ENCODE measurements around the gene TOMM7.
"Not testable (repeated sequence)": the region's sequence is repeated elsewhere in the genome, so short reads cannot be mapped to it uniquely, and the experiment has no call there.

TOMM7 gene

DNA sequence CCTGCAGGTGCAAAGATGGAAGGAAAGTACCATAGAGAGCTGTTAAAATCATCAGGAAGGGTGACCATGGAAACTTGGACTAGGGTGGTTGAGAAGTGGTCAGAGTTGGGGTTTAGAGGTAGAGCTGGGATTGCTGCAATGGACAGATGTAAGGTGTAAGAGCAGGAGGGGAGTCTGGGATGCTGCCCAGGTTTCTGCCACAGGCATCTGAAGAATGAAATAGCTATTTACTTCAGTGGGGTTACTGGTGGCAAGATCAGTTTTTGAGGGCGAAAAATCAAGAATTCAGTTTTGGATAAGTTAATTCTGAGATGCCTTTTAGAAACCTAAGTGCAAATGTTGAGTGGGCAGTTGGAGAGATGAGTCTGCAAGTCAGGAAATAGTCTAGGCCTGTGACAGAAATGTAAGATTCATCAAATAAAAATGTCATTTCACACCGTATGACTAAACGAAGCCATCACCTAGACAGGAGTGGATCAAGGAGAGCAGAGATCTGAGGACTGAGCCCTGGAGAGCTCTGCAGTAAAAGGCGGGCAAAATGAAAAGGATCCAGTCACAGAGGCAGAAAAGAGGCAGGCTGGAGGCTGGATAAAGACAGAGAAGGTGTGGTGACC lies 22.7 kb upstream of the TOMM7 start:
- no peak overlapping the region for H3K4me3 ChIP-seq (ENCODE audit: control insufficient read depth in 1 of 7, extremely low read depth in 1 of 7, insufficient read depth in 4 of 7, low read depth in 2 of 7, low read length in 6 of 7)
- H3K36me3 ChIP-seq (ENCODE audit: control insufficient read depth in 4 of 4, insufficient read depth in 4 of 4, low read length in 3 of 4), result no peaks in the 10 kb centered on the region
- no peaks in the 10 kb centered on the region for H3K9me3 ChIP-seq (ENCODE audit: control extremely low read depth in 1 of 5, control insufficient read depth in 4 of 5, insufficient read depth in 2 of 5, low read depth in 1 of 5, low read length in 4 of 5)
- no peak for DNase-seq
- no peak overlapping the region for H3K27ac ChIP-seq (ENCODE audit: insufficient read depth in 1 of 2, low read depth in 1 of 2, low read length in 2 of 2, poor library complexity in 1 of 2, severe bottlenecking in 2 of 2)
- no peaks in the 10 kb centered on the region for H3K27me3 ChIP-seq (replicated peaks in 2 of 5; ENCODE audit: control insufficient read depth in 4 of 5, insufficient read depth in 5 of 5, low read length in 4 of 5)
- 100% methylated on average over 3 of the region's 4 CpGs for WGBS (ENCODE audit: insufficient coverage)
- CTCF ChIA-PET, result interaction anchor here (1.1 kb wide), 1 partner anchor 11 kb away, joined by 4 read pairs; no protein-coding TSS in a partner anchor
- H3K4me1 ChIP-seq (ENCODE audit: control extremely low read depth in 1 of 4, control insufficient read depth in 4 of 4, insufficient read depth in 4 of 4, low read length in 3 of 4), result peaks cover 0 to 6% (median 0%) of the 10 kb centered on the region in 4 experiments
- POLR2A ChIA-PET, result no interaction called here

DNA sequence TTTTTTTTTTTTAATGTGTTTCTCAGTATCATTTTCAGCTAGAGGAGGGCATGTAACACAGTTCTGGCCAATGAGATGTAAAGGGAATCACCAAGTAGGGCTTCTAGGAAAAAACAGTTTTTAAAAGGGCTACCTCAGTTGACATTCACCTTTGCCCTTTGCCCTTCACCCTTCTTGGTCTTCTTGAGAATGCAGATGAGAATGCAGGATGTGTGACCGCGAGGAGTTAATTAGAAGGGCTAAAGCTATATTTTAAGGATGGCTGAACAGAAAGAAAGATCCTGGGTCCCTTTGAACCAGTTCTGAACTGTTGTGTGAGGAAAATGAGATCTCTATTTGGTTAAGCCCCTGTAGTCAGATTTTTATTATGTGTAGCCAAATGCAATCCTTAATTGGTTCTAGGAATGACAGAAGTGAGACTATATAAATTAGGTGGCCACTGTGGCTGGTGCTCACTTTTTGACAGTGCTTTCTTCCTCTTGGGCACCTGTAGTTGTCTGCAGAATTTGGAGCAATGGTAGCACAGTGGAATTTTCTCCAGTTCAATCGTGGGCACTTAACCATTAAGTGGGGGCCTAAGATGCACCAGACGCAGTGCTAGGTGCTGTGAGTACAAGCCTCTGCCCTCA lies 21.1 kb upstream of the TOMM7 start:
- DNase-seq, result no peak
- POLR2A ChIA-PET, result no interaction called here
- no peaks in the 10 kb centered on the region for H3K27me3 ChIP-seq (replicated peaks in 2 of 5; ENCODE audit: control insufficient read depth in 4 of 5, insufficient read depth in 5 of 5, low read length in 4 of 5)
- CTCF ChIA-PET, result no interaction called here
- 84% methylated on average over 4 of the region's 4 CpGs for WGBS (ENCODE audit: insufficient coverage)
- no peaks in the 10 kb centered on the region for H3K36me3 ChIP-seq (ENCODE audit: control insufficient read depth in 4 of 4, insufficient read depth in 4 of 4, low read length in 3 of 4)
- peaks cover 0 to 6% (median 0%) of the 10 kb centered on the region in 4 experiments for H3K4me1 ChIP-seq (ENCODE audit: control extremely low read depth in 1 of 4, control insufficient read depth in 4 of 4, insufficient read depth in 4 of 4, low read length in 3 of 4)
- no peak overlapping the region for H3K27ac ChIP-seq (ENCODE audit: insufficient read depth in 1 of 2, low read depth in 1 of 2, low read length in 2 of 2, poor library complexity in 1 of 2, severe bottlenecking in 2 of 2)
- no peak overlapping the region for H3K4me3 ChIP-seq (ENCODE audit: control insufficient read depth in 1 of 7, extremely low read depth in 1 of 7, insufficient read depth in 4 of 7, low read depth in 2 of 7, low read length in 6 of 7)
- no peaks in the 10 kb centered on the region for H3K9me3 ChIP-seq (ENCODE audit: control extremely low read depth in 1 of 5, control insufficient read depth in 4 of 5, insufficient read depth in 2 of 5, low read depth in 1 of 5, low read length in 4 of 5)

DNA sequence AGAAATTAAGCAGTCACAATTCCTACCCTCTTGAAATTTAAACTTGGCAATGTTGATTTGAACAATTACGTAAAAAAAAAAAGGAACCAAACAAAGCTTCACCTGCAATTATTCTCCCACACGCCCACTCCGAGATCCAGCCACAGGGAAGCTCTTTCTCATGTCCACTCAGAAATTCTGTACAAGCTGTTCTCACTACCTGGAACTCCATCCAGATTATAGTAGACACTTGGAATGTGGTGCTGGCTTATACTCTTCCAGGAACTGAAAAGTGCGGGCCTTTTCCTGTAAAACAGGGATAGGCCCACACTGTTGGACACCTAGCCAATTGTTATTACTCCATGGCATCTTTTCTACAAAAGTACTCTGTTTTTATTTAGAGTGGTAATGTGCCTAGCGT lies 20.3 kb upstream of the TOMM7 start:
- H3K9me3 ChIP-seq (ENCODE audit: control extremely low read depth in 1 of 5, control insufficient read depth in 4 of 5, insufficient read depth in 2 of 5, low read depth in 1 of 5, low read length in 4 of 5), result no peaks in the 10 kb centered on the region
- ChIA-PET CTCF (no interaction called here), POLR2A (interaction anchor here (0.6 kb wide), 1 partner anchor 73 kb away, joined by 3 read pairs; no protein-coding TSS in a partner anchor)
- H3K27ac ChIP-seq (ENCODE audit: insufficient read depth in 1 of 2, low read depth in 1 of 2, low read length in 2 of 2, poor library complexity in 1 of 2, severe bottlenecking in 2 of 2), result no peak overlapping the region
- WGBS (ENCODE audit: insufficient coverage), result 100% methylated on average over 3 of the region's 5 CpGs
- H3K27me3 ChIP-seq (replicated peaks in 2 of 5; ENCODE audit: control insufficient read depth in 4 of 5, insufficient read depth in 5 of 5, low read length in 4 of 5), result no peaks in the 10 kb centered on the region
- H3K4me1 ChIP-seq (ENCODE audit: control extremely low read depth in 1 of 4, control insufficient read depth in 4 of 4, insufficient read depth in 4 of 4, low read length in 3 of 4), result peaks cover 0 to 6% (median 0%) of the 10 kb centered on the region in 4 experiments
- no peak overlapping the region for H3K4me3 ChIP-seq (ENCODE audit: control insufficient read depth in 1 of 7, extremely low read depth in 1 of 7, insufficient read depth in 4 of 7, low read depth in 2 of 7, low read length in 6 of 7)
- H3K36me3 ChIP-seq (ENCODE audit: control insufficient read depth in 4 of 4, insufficient read depth in 4 of 4, low read length in 3 of 4), result no peaks in the 10 kb centered on the region
- DNase-seq, result no peak

DNA sequence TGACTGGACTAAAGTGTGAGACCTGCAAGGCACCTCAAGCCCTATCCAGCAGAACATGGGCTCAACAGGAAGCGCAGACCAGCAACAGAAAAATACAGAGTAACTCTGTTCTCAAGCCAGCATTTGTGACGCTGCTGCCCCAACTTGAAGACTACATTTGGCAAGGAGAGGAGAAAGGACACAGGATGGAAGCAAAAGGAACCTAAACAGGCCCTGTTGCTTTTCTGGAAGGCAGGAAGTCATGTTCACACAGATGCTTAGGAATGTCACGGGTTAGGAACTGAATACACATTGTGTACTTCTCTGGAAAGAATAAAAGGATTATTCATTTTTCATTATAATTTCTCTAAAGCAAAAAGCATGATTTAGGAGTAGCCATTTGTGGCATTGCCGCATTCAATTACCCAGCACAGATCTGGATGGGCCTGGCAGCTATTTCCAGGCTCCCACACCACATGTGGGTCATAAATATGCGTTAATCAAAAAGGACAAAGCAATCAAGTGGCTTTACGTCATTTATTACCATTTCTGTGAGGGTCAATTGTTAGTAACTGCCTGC lies 19.8 kb upstream of the TOMM7 start:
- POLR2A ChIA-PET, result no interaction called here
- no peak for DNase-seq
- Histone ChIP-seq H3K4me3 (ENCODE audit: control insufficient read depth in 1 of 7, extremely low read depth in 1 of 7, insufficient read depth in 4 of 7, low read depth in 2 of 7, low read length in 6 of 7) (no peak overlapping the region), H3K4me1 (ENCODE audit: control extremely low read depth in 1 of 4, control insufficient read depth in 4 of 4, insufficient read depth in 4 of 4, low read length in 3 of 4) (peaks cover 0 to 6% (median 0%) of the 10 kb centered on the region in 4 experiments), H3K27me3 (replicated peaks in 2 of 5; ENCODE audit: control insufficient read depth in 4 of 5, insufficient read depth in 5 of 5, low read length in 4 of 5) (no peaks in the 10 kb centered on the region), H3K9me3 (ENCODE audit: control extremely low read depth in 1 of 5, control insufficient read depth in 4 of 5, insufficient read depth in 2 of 5, low read depth in 1 of 5, low read length in 4 of 5) (no peaks in the 10 kb centered on the region), H3K36me3 (ENCODE audit: control insufficient read depth in 4 of 4, insufficient read depth in 4 of 4, low read length in 3 of 4) (no peaks in the 10 kb centered on the region), H3K27ac (ENCODE audit: insufficient read depth in 1 of 2, low read depth in 1 of 2, low read length in 2 of 2, poor library complexity in 1 of 2, severe bottlenecking in 2 of 2) (no peak overlapping the region)
- CTCF ChIA-PET, result no interaction called here
- 87% methylated on average over 5 of the region's 6 CpGs for WGBS (ENCODE audit: insufficient coverage)

DNA sequence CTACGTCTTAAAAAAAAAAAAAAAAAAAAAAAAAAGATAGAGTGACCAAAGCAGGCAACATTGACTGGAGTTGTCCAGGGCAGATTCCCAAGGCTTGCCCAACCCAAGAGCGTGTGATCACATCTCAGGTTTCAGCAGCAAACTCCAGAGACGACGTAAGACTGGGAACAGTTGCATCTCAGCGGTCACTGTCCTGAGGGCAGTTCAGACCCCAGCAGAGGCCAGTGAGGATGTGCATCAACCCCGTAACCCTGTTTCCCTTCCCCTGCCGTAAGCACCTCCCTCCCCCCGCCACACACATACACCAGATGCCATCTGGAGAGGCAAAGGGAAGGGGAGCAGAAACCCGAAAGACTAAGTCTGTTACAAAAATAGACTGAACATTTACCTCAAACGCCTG lies 19.3 kb upstream of the TOMM7 start:
- ChIA-PET CTCF (interaction anchor here (0.6 kb wide), 1 partner anchor 26 kb away, joined by 3 read pairs; no protein-coding TSS in a partner anchor), POLR2A (no interaction called here)
- Histone ChIP-seq H3K4me3 (ENCODE audit: control insufficient read depth in 1 of 7, extremely low read depth in 1 of 7, insufficient read depth in 4 of 7, low read depth in 2 of 7, low read length in 6 of 7) (no peak overlapping the region), H3K9me3 (ENCODE audit: control extremely low read depth in 1 of 5, control insufficient read depth in 4 of 5, insufficient read depth in 2 of 5, low read depth in 1 of 5, low read length in 4 of 5) (no peaks in the 10 kb centered on the region), H3K27ac (ENCODE audit: insufficient read depth in 1 of 2, low read depth in 1 of 2, low read length in 2 of 2, poor library complexity in 1 of 2, severe bottlenecking in 2 of 2) (no peak overlapping the region), H3K4me1 (ENCODE audit: control extremely low read depth in 1 of 4, control insufficient read depth in 4 of 4, insufficient read depth in 4 of 4, low read length in 3 of 4) (peaks cover 0 to 6% (median 0%) of the 10 kb centered on the region in 4 experiments), H3K36me3 (ENCODE audit: control insufficient read depth in 4 of 4, insufficient read depth in 4 of 4, low read length in 3 of 4) (no peaks in the 10 kb centered on the region), H3K27me3 (replicated peaks in 2 of 5; ENCODE audit: control insufficient read depth in 4 of 5, insufficient read depth in 5 of 5, low read length in 4 of 5) (no peaks in the 10 kb centered on the region)
- DNase-seq, result no peak
- WGBS (ENCODE audit: insufficient coverage), result 84% methylated on average over 7 of the region's 10 CpGs

GRCh38 chr7:22837308-22837707 lies 14.7 kb upstream of the TOMM7 start:
- H3K4me1 ChIP-seq (ENCODE audit: control extremely low read depth in 1 of 4, control insufficient read depth in 4 of 4, insufficient read depth in 4 of 4, low read length in 3 of 4), result peaks cover 0 to 5% (median 0%) of the 10 kb centered on the region in 4 experiments
- no peak overlapping the region for H3K27ac ChIP-seq (ENCODE audit: insufficient read depth in 1 of 2, low read depth in 1 of 2, low read length in 2 of 2, poor library complexity in 1 of 2, severe bottlenecking in 2 of 2)
- ChIA-PET POLR2A (no interaction called here), CTCF (no interaction called here)
- no peak for DNase-seq
- no peak overlapping the region for H3K4me3 ChIP-seq (ENCODE audit: control insufficient read depth in 1 of 7, extremely low read depth in 1 of 7, insufficient read depth in 4 of 7, low read depth in 2 of 7, low read length in 6 of 7)
- no peaks in the 10 kb centered on the region for H3K36me3 ChIP-seq (ENCODE audit: control insufficient read depth in 4 of 4, insufficient read depth in 4 of 4, low read length in 3 of 4)
- 93% methylated on average over 4 of the region's 6 CpGs for WGBS (ENCODE audit: insufficient coverage)
- no peaks in the 10 kb centered on the region for H3K27me3 ChIP-seq (replicated peaks in 2 of 5; ENCODE audit: control insufficient read depth in 4 of 5, insufficient read depth in 5 of 5, low read length in 4 of 5)
- H3K9me3 ChIP-seq (ENCODE audit: control extremely low read depth in 1 of 5, control insufficient read depth in 4 of 5, insufficient read depth in 2 of 5, low read depth in 1 of 5, low read length in 4 of 5), result no peaks in the 10 kb centered on the region

DNA sequence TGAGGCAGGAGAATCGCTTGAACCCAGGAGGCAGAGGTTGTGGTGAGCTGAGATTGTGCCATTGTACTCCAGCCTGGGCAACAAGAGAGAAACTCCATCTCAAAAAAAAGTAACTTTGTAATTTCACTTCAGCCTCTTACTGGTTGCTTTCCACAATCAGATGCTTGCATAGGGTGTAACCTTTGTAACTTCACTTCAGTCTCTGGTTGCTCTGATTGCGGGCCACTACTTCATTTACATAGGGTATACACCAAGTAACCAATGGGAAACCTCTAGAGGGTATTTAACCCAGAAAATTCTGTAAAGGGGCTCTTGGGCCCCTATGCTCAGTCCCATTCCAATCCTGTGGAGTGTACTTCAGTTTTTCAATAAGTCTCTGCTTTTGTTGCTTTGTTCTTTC lies 13.9 kb upstream of the TOMM7 start:
- H3K4me1 ChIP-seq (ENCODE audit: control extremely low read depth in 1 of 4, control insufficient read depth in 4 of 4, insufficient read depth in 4 of 4, low read length in 3 of 4); POLR2A ChIA-PET; H3K27ac ChIP-seq (ENCODE audit: insufficient read depth in 1 of 2, low read depth in 1 of 2, low read length in 2 of 2, poor library complexity in 1 of 2, severe bottlenecking in 2 of 2); H3K4me3 ChIP-seq (ENCODE audit: control insufficient read depth in 1 of 7, extremely low read depth in 1 of 7, insufficient read depth in 4 of 7, low read depth in 2 of 7, low read length in 6 of 7); H3K9me3 ChIP-seq (ENCODE audit: control extremely low read depth in 1 of 5, control insufficient read depth in 4 of 5, insufficient read depth in 2 of 5, low read depth in 1 of 5, low read length in 4 of 5); H3K36me3 ChIP-seq (ENCODE audit: control insufficient read depth in 4 of 4, insufficient read depth in 4 of 4, low read length in 3 of 4); CTCF ChIA-PET; DNase-seq; H3K27me3 ChIP-seq (replicated peaks in 2 of 5; ENCODE audit: control insufficient read depth in 4 of 5, insufficient read depth in 5 of 5, low read length in 4 of 5): not testable (repeated sequence)
- no CpG with 5 or more reads among the region's 2 CpGs for WGBS (ENCODE audit: insufficient coverage)
